C4-2B (cell line): Measurements from ENCODE around the gene C5orf24.

ENCODE experiments used
- ZFX ChIP-seq: fragments of 450-650 bp; IDR thresholded peaks from 2 replicates; pipeline ENCODE4 v1.6.1; 2017
- TF ChIP-seq, protein P1 (sequence below): fragments of 450-650 bp; conservative IDR thresholded peaks from 2 replicates; pipeline ENCODE4 v1.5.1; 2017; ENCODE audit warnings: mild to moderate bottlenecking

GRCh38 chr5:134846641-134846960 is 833 bp downstream of the C5orf24 start:
- TF ChIP-seq, protein P1, sequence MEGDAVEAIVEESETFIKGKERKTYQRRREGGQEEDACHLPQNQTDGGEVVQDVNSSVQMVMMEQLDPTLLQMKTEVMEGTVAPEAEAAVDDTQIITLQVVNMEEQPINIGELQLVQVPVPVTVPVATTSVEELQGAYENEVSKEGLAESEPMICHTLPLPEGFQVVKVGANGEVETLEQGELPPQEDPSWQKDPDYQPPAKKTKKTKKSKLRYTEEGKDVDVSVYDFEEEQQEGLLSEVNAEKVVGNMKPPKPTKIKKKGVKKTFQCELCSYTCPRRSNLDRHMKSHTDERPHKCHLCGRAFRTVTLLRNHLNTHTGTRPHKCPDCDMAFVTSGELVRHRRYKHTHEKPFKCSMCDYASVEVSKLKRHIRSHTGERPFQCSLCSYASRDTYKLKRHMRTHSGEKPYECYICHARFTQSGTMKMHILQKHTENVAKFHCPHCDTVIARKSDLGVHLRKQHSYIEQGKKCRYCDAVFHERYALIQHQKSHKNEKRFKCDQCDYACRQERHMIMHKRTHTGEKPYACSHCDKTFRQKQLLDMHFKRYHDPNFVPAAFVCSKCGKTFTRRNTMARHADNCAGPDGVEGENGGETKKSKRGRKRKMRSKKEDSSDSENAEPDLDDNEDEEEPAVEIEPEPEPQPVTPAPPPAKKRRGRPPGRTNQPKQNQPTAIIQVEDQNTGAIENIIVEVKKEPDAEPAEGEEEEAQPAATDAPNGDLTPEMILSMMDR: no peak
- TF ChIP-seq ZFX: no peak
